EH (cell line): ENCODE measurements around the gene GPR61.

Source experiments
- DNase-seq: peaks from one replicate; pipeline ENCODE4 v3.0.0-alpha.2; 2015; ENCODE audit warnings: low read depth

GPR61 gene

GRCh38 chr1:109535971-109536491, 3.6 kb upstream of the GPR61 start:
- DNase-seq = no peak

DNA sequence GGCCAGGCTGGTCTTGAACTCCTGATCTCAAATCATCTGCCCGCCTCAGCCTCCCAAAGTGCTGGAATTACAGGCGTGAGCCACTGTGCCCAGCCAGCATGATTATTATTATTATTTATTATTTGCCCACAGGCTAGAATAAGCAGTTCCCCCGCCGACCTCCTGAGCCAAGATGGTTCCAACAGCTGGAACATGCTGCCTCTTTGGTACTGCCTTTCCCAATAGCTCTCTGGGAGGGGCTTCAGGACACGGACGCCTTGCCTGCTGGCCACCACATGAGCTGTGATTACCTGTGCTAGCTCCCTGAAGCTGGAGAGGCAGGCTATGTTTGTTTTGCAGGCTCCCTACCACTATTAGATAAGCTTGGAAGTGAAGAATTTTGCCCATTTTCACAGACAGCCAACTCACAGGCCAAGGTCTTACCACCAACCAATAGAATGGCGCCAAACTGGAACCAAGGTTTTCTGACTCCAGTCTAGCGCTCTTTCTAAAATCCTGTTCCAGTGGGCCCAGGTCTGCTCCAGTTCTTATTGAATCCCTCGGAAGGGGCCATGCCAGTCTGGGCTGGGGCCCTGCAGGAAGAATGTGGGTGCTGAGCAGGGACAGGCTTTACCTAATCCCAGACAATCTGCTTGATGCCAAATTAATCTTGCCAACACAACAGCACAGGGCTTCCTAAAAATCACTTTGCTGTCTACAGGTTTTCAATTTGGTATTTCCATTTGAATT, 2.1 kb upstream of the GPR61 start:
- DNase-seq = no peak

DNA sequence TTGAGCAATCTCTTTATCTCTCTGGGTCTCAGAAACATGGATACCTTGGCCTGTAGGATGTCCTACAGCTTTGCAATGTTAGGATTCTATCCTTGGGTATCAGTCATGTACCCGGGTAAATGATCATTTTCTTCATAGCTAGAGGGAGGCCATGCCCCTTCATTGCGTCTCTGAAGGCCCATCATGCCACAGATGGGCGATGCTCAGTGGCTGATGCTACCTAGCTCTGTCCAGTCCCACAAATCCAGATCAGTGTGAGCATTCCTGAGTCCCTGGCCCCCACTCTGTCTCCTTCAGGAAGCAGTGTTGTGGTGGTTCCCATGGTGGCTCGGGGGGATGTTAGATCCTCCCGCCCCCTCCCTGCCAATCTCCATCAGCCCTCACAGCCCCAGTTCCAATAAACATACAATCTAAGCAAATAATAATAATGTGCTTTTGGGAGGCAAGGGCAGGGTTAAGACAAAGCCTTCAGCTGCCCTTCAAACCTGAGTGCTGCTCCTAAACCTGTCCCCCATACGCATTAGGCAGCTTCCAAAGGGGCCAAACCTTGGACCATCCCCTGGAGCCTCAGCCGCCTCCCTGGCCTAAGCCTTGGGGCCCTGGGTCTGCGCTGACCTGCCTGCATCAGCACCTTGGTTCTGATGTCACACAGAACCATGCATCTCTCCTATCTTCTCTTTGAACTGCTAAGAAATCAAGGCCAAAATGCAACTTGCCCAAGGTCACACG, 681 bp upstream of the GPR61 start:
- no peak for DNase-seq

DNA sequence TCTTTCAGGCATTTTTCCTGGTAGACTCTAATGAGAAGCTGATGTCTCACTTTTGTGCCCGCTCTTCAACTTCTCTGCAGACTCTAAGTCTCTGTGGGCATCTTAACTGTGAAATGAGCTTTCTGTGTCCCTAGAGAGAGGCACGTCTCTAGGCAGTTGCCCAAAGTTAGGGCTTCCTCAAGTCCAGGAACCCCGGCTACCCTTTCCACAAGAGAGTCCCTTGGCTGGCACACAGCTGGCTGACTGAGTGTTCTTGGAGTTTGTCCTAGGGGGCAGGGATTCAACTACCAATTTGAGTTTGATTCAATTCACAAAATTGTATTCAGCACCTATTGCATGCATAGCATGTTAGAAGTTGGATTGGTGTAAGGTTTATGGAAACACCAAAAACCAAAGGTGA, 1.4 kb downstream of the GPR61 start:
- no peak for DNase-seq

DNA sequence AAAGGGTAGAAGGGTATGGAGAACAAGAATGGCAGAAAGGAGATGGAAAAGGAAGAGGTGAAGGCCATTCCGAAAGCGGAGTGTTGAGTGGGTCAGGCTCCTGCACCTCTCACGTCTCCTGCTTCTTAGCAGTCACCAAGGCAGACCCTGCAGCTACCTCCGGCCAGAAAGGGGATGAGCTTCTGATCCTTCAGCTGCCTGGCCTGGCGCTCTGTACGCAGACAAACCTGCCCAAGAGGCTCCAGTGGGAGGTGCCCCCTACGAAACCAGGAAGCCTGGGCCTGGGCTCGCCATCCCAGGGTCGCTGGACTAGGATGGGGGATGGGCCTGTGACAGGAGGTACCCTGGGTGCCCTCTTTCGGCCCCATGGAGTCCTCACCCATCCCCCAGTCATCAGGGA, 3.0 kb downstream of the GPR61 start:
- no peak for DNase-seq

GRCh38 chr1:109543283-109543987, 3.8 kb downstream of the GPR61 start:
- DNase-seq = no peak

GRCh38 chr1:109543988-109544735, 4.5 kb downstream of the GPR61 start:
- no peak for DNase-seq

DNA sequence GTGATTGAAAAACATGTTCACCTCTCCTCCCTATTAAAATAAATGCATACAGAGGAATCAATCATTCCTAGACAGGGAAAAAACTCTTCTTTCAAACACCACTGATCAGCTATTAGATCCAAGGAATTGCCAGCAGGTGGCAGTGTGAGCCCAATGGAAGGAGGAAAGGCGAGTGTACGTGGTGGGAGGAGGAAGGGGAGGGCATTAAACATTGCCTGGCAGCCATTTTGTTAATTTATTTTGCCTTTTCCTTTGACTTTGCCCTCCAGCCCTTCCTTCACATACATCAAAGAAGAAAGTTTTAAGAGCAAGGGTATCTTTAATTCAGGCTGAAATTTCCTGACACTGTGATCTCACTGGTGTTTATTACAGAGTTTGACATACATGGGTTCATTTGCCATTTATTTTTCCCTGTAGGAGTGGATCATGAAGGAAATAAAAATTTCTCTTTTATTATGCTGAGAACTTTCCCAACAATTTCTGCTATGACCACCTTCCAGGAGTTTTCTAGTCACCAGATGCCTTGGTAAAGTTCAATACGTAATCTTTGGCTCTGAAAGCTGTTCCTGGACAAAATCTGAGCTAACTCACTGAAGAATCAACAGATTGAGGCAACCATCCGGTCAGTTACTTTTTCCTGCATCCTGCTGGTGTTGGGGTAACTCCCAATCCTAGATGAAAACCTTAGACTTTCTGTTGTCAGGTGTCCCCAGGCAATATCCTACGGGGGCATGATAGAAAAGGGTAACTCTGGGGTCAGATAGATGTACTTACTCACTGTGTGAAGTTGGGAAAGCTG, 6.8 kb downstream of the GPR61 start:
- DNase-seq = peak; percentile 89

- DNase-seq = peak; percentile 44
These were observed 8.0 kb downstream of the GPR61 start for GRCh38 chr1:109547463-109548320.

- DNase-seq = peak; percentile 96
These were observed 8.9 kb downstream of the GPR61 start, which contains the start of gene GNAI3 for GRCh38 chr1:109548321-109549267. Gene GNAI3, plus strand, starts transcription at chr1:109548615. Its CDS starts 106 bp downstream, at chr1:109548721.

GRCh38 chr1:109556563-109556962, 16.9 kb downstream of the GPR61 start:
- peak; percentile 14 for DNase-seq

GRCh38 chr1:109557520-109557919, 17.8 kb downstream of the GPR61 start:
- DNase-seq = no peak

DNA sequence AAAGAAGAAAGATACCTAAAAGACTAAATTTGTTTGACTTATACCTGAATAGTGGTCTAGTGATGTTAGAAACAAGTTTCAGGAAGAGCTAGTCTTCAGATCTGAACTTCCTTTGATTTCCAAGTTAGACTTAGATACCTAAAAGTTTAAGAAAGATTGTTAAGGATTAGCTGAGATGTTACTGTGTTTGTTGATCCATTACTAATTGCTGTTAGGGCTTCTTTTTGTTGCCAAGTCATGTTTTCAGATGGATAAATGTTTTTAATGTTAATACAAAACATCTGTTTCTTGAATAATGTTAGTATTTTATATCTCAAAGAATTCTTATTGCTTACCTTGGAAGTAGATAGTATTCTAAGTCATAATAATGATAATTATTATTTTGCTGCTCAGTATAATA, 20.3 kb downstream of the GPR61 start:
- peak; percentile 39 for DNase-seq

- no peak for DNase-seq
These were observed 24.7 kb downstream of the GPR61 start for GRCh38 chr1:109564194-109564878.

DNA sequence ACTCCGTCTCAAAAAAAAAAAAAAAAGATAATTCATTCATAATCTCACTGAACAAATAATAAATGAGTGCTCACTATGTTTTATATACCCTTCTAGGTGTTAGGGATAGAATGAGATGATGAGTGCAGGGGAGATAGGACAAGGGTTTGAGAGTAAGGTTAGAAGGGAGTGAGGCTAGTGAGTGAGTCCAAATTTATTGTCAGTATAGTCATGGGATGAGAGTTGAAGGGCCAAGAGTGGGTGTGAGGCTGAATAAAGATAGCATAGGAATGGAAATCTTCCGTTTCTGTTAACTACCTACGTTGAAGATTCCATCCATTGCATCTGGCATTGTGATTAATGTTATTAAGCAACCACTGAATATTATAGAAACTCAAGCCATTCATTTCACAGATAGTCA, 25.6 kb downstream of the GPR61 start:
- no peak for DNase-seq

DNA sequence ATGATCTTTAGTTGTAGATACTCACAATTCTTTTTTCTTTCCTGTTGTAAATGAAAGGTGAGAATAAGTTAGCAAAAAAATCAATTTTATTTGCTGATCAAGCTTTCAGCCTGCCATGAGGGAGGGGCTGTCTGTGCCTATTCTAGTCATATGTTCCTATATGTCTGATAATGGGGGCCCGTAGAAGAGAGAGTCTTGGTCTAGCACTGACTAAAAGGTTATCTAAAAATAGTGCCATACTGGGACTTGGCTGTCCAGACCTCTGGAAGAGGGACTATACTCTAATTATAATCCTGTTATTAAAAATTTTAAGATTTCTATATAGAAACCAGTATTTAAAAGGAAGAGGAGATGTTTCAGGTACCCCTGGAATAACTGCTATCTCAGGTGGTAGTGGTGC, 27.3 kb downstream of the GPR61 start:
- DNase-seq = no peak

DNA sequence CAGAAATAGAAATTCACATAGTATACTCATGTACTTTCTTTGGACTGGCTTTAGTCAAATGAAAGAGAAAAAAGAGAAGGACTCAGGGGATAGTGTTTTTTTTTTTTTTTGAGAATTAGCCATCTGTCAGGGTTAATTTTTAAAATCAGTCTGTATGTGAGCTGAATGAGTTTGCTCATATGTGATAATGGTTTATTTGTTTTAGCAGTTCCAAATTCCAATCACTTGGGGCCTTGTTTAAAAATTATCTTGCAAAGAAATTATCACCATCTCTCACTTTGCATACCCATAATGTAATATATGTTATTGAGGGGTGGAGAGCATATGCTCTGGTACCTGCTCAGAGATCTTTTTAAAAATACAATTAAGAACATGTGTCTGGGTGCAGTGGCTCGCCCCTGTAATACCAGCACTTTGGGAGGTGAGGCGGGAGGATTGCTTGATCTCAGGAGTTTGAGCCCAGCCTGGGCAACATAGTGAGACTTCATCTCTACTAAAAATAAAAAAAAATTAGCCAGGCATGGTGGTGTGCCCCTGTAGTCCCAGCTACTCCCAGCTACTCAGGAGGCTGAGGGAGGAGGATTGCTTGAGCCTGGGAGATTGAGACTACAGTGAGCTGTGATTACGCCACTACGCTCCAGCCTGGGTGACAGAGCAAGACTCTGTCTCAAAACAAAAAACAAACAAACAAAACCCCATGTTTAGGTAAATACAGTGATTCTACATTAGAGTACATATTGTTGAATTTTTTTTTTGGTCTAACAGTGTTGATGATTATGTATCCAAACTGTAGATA, 28.4 kb downstream of the GPR61 start:
- no peak for DNase-seq

DNA sequence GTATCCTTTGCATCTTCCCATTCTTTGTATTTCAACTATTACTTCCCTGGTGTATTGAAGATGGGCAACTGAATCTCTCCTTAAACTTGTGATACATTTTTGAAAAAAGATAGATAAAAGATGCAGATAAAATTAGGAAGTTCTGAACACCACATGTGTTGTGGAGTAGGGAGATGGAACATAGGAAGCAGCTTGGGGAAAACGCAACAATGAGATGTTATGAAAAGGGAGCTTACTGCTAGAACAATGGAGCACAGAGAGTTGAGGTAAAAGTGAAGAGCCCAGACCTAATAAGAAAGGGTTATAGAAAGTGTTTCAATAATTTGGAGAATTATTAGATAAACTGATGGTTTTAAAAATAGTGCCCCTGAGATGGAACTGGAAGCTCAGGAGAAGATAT, 29.7 kb downstream of the GPR61 start:
- DNase-seq = no peak
